A549 (cell line): ENCODE measurements around the gene SH3TC2.

Experiments
- CEBPB ChIP-seq, 2 experiments: fragments of >200 bp in 1 of 2; sonication (Bioruptor Twin) in 1 of 2; formaldehyde crosslinking in 1 of 2; IDR thresholded peaks; 2 replicates each; pipeline ENCODE4 v1.6.1; 2012 to 2016
- EP300 ChIP-seq, 2 experiments: fragments of >200 bp; sonication (Bioruptor Twin); formaldehyde crosslinking; IDR thresholded peaks; 2 replicates in 1 of 2; 3 replicates in 1 of 2; pipeline ENCODE4 v1.6.1; 2016 to 2017
- JUNB ChIP-seq: fragments of >200 bp; sonication (Bioruptor Twin); formaldehyde crosslinking; IDR thresholded peaks from 2 replicates; pipeline ENCODE4 v1.6.1; 2016
- KDM1A ChIP-seq: fragments of 200-600 bp; sonication (generic); IDR thresholded peaks from 2 replicates; pipeline ENCODE4 v1.6.1; 2016; ENCODE audit warnings: low read depth, mild to moderate bottlenecking
- MAFK ChIP-seq: fragments of 450-650 bp; IDR thresholded peaks from 2 replicates; pipeline ENCODE4 v1.6.1; 2014; ENCODE audit not compliant: partially characterized antibody
- POLR2A ChIP-seq: IDR thresholded peaks from 2 replicates; pipeline ENCODE4 v1.6.1; 2012; ENCODE audit warnings: mild to moderate bottlenecking, low read length
- RAD21 ChIP-seq, 2 experiments: fragments of >200 bp in 1 of 2; sonication (Bioruptor Twin) in 1 of 2; formaldehyde crosslinking in 1 of 2; IDR thresholded peaks in 1 of 2; conservative IDR thresholded peaks in 1 of 2; 2 replicates in 1 of 2; 3 replicates in 1 of 2; pipeline ENCODE4 v1.6.1; 2012 to 2018; ENCODE audit warnings: inconsistent platforms in 1 of 2
- RFX5 ChIP-seq: fragments of 450-650 bp; IDR thresholded peaks from 2 replicates; pipeline ENCODE4 v1.7.1; 2014; ENCODE audit warnings: antibody characterized with exemption, mild to moderate bottlenecking, moderate library complexity
- SREBF2 ChIP-seq: fragments of 450-650 bp; IDR thresholded peaks from 2 replicates; pipeline ENCODE4 v1.6.1; 2014; ENCODE audit warnings: mild to moderate bottlenecking, moderate library complexity
- USF2 ChIP-seq: fragments of 450-650 bp; IDR thresholded peaks from 2 replicates; pipeline ENCODE4 v1.6.1; 2014; ENCODE audit warnings: antibody characterized with exemption
- ZFP36 ChIP-seq: fragments of 450-650 bp; IDR thresholded peaks from 2 replicates; pipeline ENCODE4 v1.6.1; 2014; ENCODE audit warnings: borderline replicate concordance; ENCODE audit not compliant: partially characterized antibody
- ZNF302 ChIP-seq: fragments of 250-450 bp; sonication (Bioruptor Pico); IDR thresholded peaks from 2 replicates; pipeline ENCODE4 v1.9.0; 2021; ENCODE audit warnings: inconsistent platforms, mild to moderate bottlenecking, moderate library complexity
- TF ChIP-seq, protein P1 (sequence below): fragments of >200 bp; sonication (Bioruptor Twin); formaldehyde crosslinking; IDR thresholded peaks from 3 replicates; pipeline ENCODE4 v1.5.1; 2016
- TF ChIP-seq, protein P2 (sequence below): IDR thresholded peaks from 2 replicates; pipeline ENCODE4 v1.6.1; 2012; ENCODE audit warnings: low read depth, borderline replicate concordance

DNA sequence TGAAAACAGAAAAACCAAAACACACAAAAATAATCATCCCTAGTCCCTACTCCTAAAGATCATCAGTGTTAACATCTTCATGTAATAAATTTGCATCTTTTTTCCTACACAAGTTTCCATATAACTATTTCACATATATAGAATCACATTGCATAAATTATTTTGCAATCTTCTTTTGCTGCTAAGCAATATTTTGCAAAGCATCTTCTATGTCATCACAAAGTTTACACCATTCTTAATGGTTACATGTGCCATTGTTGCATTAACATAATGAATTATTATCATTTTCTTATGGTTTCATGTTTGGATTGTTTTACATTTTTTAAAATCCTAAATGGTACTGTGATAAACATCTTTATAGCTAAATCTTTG is 17.8 kb downstream of the SH3TC2 start:
- TF ChIP-seq, protein P1, sequence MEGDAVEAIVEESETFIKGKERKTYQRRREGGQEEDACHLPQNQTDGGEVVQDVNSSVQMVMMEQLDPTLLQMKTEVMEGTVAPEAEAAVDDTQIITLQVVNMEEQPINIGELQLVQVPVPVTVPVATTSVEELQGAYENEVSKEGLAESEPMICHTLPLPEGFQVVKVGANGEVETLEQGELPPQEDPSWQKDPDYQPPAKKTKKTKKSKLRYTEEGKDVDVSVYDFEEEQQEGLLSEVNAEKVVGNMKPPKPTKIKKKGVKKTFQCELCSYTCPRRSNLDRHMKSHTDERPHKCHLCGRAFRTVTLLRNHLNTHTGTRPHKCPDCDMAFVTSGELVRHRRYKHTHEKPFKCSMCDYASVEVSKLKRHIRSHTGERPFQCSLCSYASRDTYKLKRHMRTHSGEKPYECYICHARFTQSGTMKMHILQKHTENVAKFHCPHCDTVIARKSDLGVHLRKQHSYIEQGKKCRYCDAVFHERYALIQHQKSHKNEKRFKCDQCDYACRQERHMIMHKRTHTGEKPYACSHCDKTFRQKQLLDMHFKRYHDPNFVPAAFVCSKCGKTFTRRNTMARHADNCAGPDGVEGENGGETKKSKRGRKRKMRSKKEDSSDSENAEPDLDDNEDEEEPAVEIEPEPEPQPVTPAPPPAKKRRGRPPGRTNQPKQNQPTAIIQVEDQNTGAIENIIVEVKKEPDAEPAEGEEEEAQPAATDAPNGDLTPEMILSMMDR = no peak
- TF ChIP-seq CEBPB (IDR thresholded peaks at IDR 0.05) = no peak
- TF ChIP-seq POLR2A = no peak
- TF ChIP-seq KDM1A = no peak
- TF ChIP-seq RFX5 = no peak
- TF ChIP-seq USF2 = no peak
- no peak for TF ChIP-seq MAFK
- no peak for TF ChIP-seq RAD21 (conservative IDR thresholded peaks at IDR 0.05 in 1 of 2, IDR thresholded peaks at IDR 0.05 in 1 of 2)
- TF ChIP-seq ZFP36 = no peak
- TF ChIP-seq, protein P2, sequence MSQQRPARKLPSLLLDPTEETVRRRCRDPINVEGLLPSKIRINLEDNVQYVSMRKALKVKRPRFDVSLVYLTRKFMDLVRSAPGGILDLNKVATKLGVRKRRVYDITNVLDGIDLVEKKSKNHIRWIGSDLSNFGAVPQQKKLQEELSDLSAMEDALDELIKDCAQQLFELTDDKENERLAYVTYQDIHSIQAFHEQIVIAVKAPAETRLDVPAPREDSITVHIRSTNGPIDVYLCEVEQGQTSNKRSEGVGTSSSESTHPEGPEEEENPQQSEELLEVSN = no peak
- TF ChIP-seq EP300 (IDR thresholded peaks at IDR 0.05) = no peak
- TF ChIP-seq SREBF2 = no peak
- no peak for TF ChIP-seq JUNB
- TF ChIP-seq ZNF302 (CRISPR knock-in tag) = no peak
